Heart right ventricle (tissue), 16 donors: ENCODE measurements around the gene ARG2. TPM values are rescaled to one million over a fixed set of nuclear protein-coding genes. Genes with fewer than 3 reads are reported as not detected.
A peak's percentile ranks its signal among the peaks of the same experiment; 100 is the strongest.

ENCODE experiments used
- ATAC-seq, 8 donors: fragments of 200-7000 bp; cut with Tn5 transposase; one replicate each; pipeline ENCODE4 v1.9.1; 2020; ENCODE audit warnings: mild to moderate bottlenecking in 8 of 8, moderate library complexity in 8 of 8, moderate number of reproducible peaks in 1 of 8
- DNase-seq, 2 donors: peaks; one replicate each; pipeline ENCODE4 v3.0.0-alpha.2; 2020
- H3K27ac ChIP-seq, 10 donors: fragments of 200-600 bp; sonication (generic) in 2 of 10; one replicate each; pipeline versions ENCODE4 v1.5.0 to v1.8.0; 2020 to 2022; ENCODE audit warnings: mild to moderate bottlenecking in 3 of 10
- H3K27me3 ChIP-seq, 7 donors: fragments of 200-600 bp; one replicate each; pipeline ENCODE4 v1.8.0; 2021 to 2022; ENCODE audit warnings: mild to moderate bottlenecking in 2 of 7
- H3K36me3 ChIP-seq, 9 donors: fragments of 200-600 bp; sonication (generic) in 1 of 9; one replicate each; pipeline versions ENCODE4 v1.5.0 to v1.8.0; 2020 to 2022; ENCODE audit warnings: mild to moderate bottlenecking in 2 of 9
- H3K4me1 ChIP-seq, 9 donors: fragments of 200-600 bp; sonication (generic) in 1 of 9; one replicate each; pipeline versions ENCODE4 v1.5.0 to v1.8.0; 2020 to 2022; ENCODE audit warnings: mild to moderate bottlenecking in 4 of 9
- H3K4me3 ChIP-seq, 10 donors: fragments of 200-600 bp; sonication (generic) in 2 of 10; one replicate each; pipeline versions ENCODE4 v1.5.0 to v1.8.0; 2020 to 2022; ENCODE audit warnings: mild to moderate bottlenecking in 7 of 10, moderate library complexity in 2 of 10
- H3K9me3 ChIP-seq, 11 donors: fragments of 200-600 bp in 10 of 11; sonication (generic) in 2 of 11; one replicate each; pipeline versions ENCODE4 v1.5.0 to v1.8.0; 2013 to 2022; ENCODE audit warnings: mild to moderate bottlenecking in 2 of 11, control low read depth in 1 of 11, moderate library complexity in 1 of 11
- WGBS, 2 donors: extraction: QIAGEN DNeasy Blood & Tissue Kit; methylation state at CpG; one replicate each; pipeline ENCODE4 v1.1.7; 2013; ENCODE audit warnings: inconsistent platforms in 1 of 2; 5-methylcytosine and 5-hydroxymethylcytosine counted together
- intact Hi-C, 10 donors: fragments of 100-400 bp; cut with DNase I; formaldehyde crosslinking; loops; one replicate each; pipeline versions ENCODE4 v1.11.1 to v1.14.2; 2022
- polyA plus RNA-seq, 2 donors: library from polyadenylated mRNA; stranded (reverse); fragments of 200-250 nt; gene quantifications; one replicate each; pipeline ENCODE4 v1.2.3, GENCODE V29; 2013
- total RNA-seq, 10 donors: library from RNA; stranded (reverse); fragmentation: NEBNext Ultra II Directional in 3 of 10; extraction: Animal tissue kit (Norgen Biotek cat#: 25700) in 3 of 10; gene quantifications; one replicate each; pipeline versions ENCODE4 v1.2.1 to v1.2.4, GENCODE V29; 2021 to 2023
- TF ChIP-seq, protein P1 (sequence below), 9 donors: fragments of 200-600 bp; sonication (generic) in 2 of 9; IDR thresholded peaks; one replicate each; pipeline versions ENCODE4 v1.5.0 to v1.8.0; 2021 to 2022; ENCODE audit warnings: antibody characterized with exemption in 9 of 9, mild to moderate bottlenecking in 5 of 9, moderate library complexity in 1 of 9
- donor health status: Arrhythmogenic right ventricular cardiomyopathy.
- donor health status: ischemic (EF 13 %, LVEDD 7.1; RV severe dilation, severe dysfunction).
- donor health status: healthy with polysubstance abuse.
- donor health status: DM: no; HTN: yes; CAD: no.
- donor health status: DM: no; HTN: no; CAD: no.
- donor health status: ischemic (EF 25% LVEDD 6.9; RV normal size, moderate dysfunction).
- donor health status: ischemic (EF 25% LVEDD 5.7; RV mildly dilated, moderate dysfunction).
- donor health status: healthy.
- donor health status: DM: yes; HTN: yes; CAD: no.
- donor health status: Ischemic cardiomyopathy.
- donor health status: ischemic (EF 35%, LVEDD 5.7; RV mildly dilated, moderate dysfunction).
- donor health status: nonischemic (EF 11% LVEDD 7.7; RV severe dilation, severe dysfunction).
- donor health status: DM: yes; HTN: yes; CAD: no.
- donor health status: PGD.
- donor health status: ischemic (EF 29% LVEDD 5.4; RV normal size, mild dysfunction).
- donor health status: nonischemic (EF 23%, LVEDD 6.1; RV moderate dilation, normal function).

The ARG2 gene
- total and polyA plus RNA-seq, 12 donors = 0.22 to 42.4 (median 1.5) TPM

DNA sequence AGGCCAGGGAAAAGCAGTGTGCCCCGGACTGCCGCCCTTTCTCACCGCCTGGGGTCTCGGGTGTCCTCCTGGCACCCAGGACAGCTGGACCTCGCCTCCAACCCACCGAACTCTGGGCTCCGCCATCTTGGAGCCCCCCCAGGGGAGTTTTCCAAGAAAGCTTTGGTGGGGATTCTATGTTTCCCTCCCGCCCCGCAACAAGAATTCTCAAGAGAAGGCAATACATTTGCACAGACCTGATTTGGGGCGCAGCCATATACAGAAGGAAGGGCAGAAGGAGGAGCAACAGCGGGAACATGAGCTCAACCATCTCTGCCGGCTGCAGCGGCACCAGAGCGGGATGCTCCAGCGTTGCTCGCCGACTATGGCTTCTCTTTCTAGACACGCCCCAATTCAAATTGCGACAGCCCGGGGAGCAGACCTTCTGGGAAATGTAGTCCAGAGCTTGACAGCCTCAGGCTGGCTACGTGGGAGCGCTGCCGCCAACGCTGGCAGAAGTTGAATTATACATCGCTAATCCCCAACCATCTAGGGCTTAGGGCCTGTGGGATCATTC, 75.8 kb downstream of the ARG2 start, which contains the start of gene RDH11:
RDH11 (minus strand) TSS at position 371 of the 556 bp plus-strand sequence; CDS start at position 310, 61 bp downstream.
- ATAC-seq (peak; percentile 97 to 99 (median 99)), DNase-seq (peak; percentile 73 to 86)
- H3K27me3 ChIP-seq = no peaks in the 10 kb centered on the region
- H3K9me3 ChIP-seq = no peaks in the 10 kb centered on the region
- peaks cover 0 to 27% (median 6%) of the 10 kb centered on the region in 9 donors for H3K36me3 ChIP-seq
- TF ChIP-seq, protein P1, sequence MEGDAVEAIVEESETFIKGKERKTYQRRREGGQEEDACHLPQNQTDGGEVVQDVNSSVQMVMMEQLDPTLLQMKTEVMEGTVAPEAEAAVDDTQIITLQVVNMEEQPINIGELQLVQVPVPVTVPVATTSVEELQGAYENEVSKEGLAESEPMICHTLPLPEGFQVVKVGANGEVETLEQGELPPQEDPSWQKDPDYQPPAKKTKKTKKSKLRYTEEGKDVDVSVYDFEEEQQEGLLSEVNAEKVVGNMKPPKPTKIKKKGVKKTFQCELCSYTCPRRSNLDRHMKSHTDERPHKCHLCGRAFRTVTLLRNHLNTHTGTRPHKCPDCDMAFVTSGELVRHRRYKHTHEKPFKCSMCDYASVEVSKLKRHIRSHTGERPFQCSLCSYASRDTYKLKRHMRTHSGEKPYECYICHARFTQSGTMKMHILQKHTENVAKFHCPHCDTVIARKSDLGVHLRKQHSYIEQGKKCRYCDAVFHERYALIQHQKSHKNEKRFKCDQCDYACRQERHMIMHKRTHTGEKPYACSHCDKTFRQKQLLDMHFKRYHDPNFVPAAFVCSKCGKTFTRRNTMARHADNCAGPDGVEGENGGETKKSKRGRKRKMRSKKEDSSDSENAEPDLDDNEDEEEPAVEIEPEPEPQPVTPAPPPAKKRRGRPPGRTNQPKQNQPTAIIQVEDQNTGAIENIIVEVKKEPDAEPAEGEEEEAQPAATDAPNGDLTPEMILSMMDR (IDR thresholded peaks at IDR 0.05) = no peak
- H3K4me1 ChIP-seq = peaks cover 0 to 22% (median 4%) of the 10 kb centered on the region in 9 donors
- H3K27ac ChIP-seq = peak within 1 kb of the TSS in 9 of 10 donors; percentile 42 to 83 (median 75)
- WGBS, 2 donors = 0% methylated on average over 25 of the region's 25 CpGs
- intact Hi-C loops = loop anchor here in 2 of 10 donors (2.0 to 5.0 kb wide), 3 partner anchors 21 to 113 kb away; partner anchors contain the start of genes ARG2 (in 1 of the 2) and VTI1B (in 1 of the 2)
- H3K4me3 ChIP-seq = peak within 1 kb of the TSS; percentile 42 to 93 (median 85)

DNA sequence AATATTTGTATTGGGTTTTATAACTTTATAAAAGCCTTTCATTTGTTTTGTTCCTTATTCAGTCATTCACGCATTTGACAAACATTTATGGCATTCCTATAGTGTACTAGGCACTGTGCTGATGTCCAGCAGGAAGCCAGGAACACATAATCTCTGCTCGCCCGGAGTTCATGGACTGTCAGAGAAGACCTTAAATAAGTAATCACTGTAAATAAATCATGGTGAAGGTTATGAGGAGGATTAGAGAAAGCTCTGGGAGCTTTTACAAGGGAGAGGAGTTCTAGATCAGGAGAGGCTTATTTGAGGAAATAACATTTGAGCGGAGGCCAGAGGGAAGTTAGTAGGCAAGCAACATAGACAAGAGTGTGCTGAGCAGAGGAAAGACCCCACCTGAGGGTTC, 77.3 kb downstream of the ARG2 start:
- Histone ChIP-seq H3K4me1 (peaks cover 0 to 22% (median 4%) of the 10 kb centered on the region in 9 donors), H3K27ac (no peak overlapping the region), H3K27me3 (no peaks in the 10 kb centered on the region), H3K36me3 (peaks cover 0 to 11% (median 4%) of the 10 kb centered on the region in 9 donors), H3K9me3 (no peaks in the 10 kb centered on the region), H3K4me3 (no peak overlapping the region)
- TF ChIP-seq, protein P1 (IDR thresholded peaks at IDR 0.05) = no peak
- 91 to 92% methylated on average over 4 of the region's 4 CpGs for WGBS, 2 donors
- ATAC-seq (no peak), DNase-seq (no peak)
- intact Hi-C loops = loop anchor here in 2 of 10 donors (5.0 kb wide), 2 partner anchors 80 to 115 kb away; partner anchors contain the start of gene ARG2 (in 1 of the 2)

DNA sequence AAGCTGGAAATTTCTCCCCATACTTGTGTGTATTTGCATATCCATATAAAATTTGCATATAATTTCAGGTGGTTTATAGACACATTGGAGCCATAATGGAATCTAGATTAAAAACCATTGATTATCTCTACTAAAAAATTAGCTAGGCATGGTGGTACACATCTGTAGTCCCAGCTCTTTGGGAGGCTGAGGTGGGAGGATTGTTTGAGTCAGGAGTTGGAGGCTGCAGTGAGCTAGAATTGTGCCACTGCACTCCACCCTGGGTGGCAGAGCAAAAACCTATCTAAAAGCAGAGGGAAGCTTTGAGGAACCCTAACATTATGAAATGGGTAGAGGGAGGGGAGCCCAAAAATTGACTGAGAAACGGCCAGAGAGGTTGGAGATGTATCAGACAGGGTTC, 78.5 kb downstream of the ARG2 start:
- intact Hi-C loops = loop anchor here in 2 of 10 donors (5.0 kb wide), 2 partner anchors 81 to 116 kb away; partner anchors contain the start of gene ARG2 (in 1 of the 2)
- 66 to 81% methylated on average over 1 of the region's 1 CpG for WGBS, 2 donors
- DNase-seq = no peak
- ATAC-seq = no peak
- no peak overlapping the region for H3K4me3 ChIP-seq
- no peaks in the 10 kb centered on the region for H3K9me3 ChIP-seq
- no peak overlapping the region for H3K27ac ChIP-seq
- TF ChIP-seq, protein P1 (IDR thresholded peaks at IDR 0.05) = no peak
- H3K4me1 ChIP-seq = peaks cover 0 to 20% (median 4%) of the 10 kb centered on the region in 9 donors
- no peaks in the 10 kb centered on the region for H3K36me3 ChIP-seq
- no peaks in the 10 kb centered on the region for H3K27me3 ChIP-seq

Other genes starting within 250 kb of the ARG2 start
- gene PLEK2, start 207.8 kb upstream of the ARG2 start, total RNA-seq = 1 to 10 TPM in 1 of 10 donors, under 1 TPM in 4, not detected in 5; 0.36 to 1.1 (median 0.74) TPM
- gene PLEK2, start 207.8 kb upstream of the ARG2 start, polyA plus RNA-seq = under 1 TPM; 0.51 to 0.61 TPM
- gene TMEM229B, start 131.2 kb upstream of the ARG2 start, total RNA-seq = 1 to 10 TPM in 9 of 10 donors, under 1 TPM in 1; 1.00 to 5.9 (median 1.7) TPM
- gene TMEM229B, start 131.2 kb upstream of the ARG2 start, polyA plus RNA-seq = under 1 TPM; 0.51 to 0.68 TPM
- gene PLEKHH1, start 86.6 kb upstream of the ARG2 start, total RNA-seq = 1 to 10 TPM; 1.7 to 7.8 (median 3.7) TPM
- 10 to 100 TPM in 1 of 2 donors, 1 to 10 TPM in 1; 2.3 to 14.8 TPM for gene PLEKHH1, start 86.6 kb upstream of the ARG2 start, polyA plus RNA-seq
- gene PIGH, start 19.7 kb upstream of the ARG2 start, total RNA-seq = 10 to 100 TPM in 6 of 10 donors, 1 to 10 TPM in 4; 9.0 to 16.8 (median 10.2) TPM
- 10 to 100 TPM; 18.1 to 23.3 TPM for gene PIGH, start 19.7 kb upstream of the ARG2 start, polyA plus RNA-seq
- gene VTI1B, start 54.7 kb downstream of the ARG2 start, total RNA-seq = 100 to 1,000 TPM; 110 to 153 (median 125) TPM
- 10 to 100 TPM; 64.7 to 88.2 TPM for gene VTI1B, start 54.7 kb downstream of the ARG2 start, polyA plus RNA-seq
- gene RDH11, start 75.8 kb downstream of the ARG2 start, total RNA-seq = 10 to 100 TPM in 9 of 10 donors, 1 to 10 TPM in 1; 9.6 to 19.8 (median 14.7) TPM
- gene RDH11, start 75.8 kb downstream of the ARG2 start, polyA plus RNA-seq = 10 to 100 TPM; 19.2 to 22.3 TPM
- gene RDH12, start 82.0 kb downstream of the ARG2 start, total RNA-seq = under 1 TPM in 1 of 10 donors, not detected in 9; 0.14 TPM
- not detected for gene RDH12, start 82.0 kb downstream of the ARG2 start, polyA plus RNA-seq
- 10 to 100 TPM; 11.0 to 17.9 (median 15.4) TPM for gene ZFYVE26, start 196.7 kb downstream of the ARG2 start, total RNA-seq
- gene ZFYVE26, start 196.7 kb downstream of the ARG2 start, polyA plus RNA-seq = 1 to 10 TPM; 2.8 to 5.6 TPM
- gene RAD51B, start 199.9 kb downstream of the ARG2 start, total RNA-seq = 1 to 10 TPM; 2.4 to 8.6 (median 3.6) TPM
- 1 to 10 TPM in 1 of 2 donors, under 1 TPM in 1; 0.88 to 1.5 TPM for gene RAD51B, start 199.9 kb downstream of the ARG2 start, polyA plus RNA-seq